GM23338 (cell line): ENCODE results near the gene CEP70. TPM values are rescaled to one million over a fixed set of nuclear protein-coding genes. Genes with fewer than 3 reads are reported as not detected.

Source experiments
- ATAC-seq: fragments of 200-7000 bp; cut with Tn5 transposase; 3 replicates; pipeline ENCODE4 v1.9.1; 2020
- DNase-seq: peaks from one replicate; pipeline ENCODE4 v3.0.0-alpha.2; 2015; ENCODE audit warnings: low spot score
- H2AFZ ChIP-seq: fragments of 200-600 bp; sonication (generic); 2 replicates; pipeline ENCODE4 v1.8.0; 2016; ENCODE audit warnings: antibody characterized with exemption, mild to moderate bottlenecking, moderate library complexity
- H3F3A ChIP-seq: fragments of 200-600 bp; sonication (generic); replicated peaks from 2 replicates; pipeline ENCODE4 v1.8.0; 2017; ENCODE audit warnings: antibody characterized with exemption, mixed run types, low read depth
- H3K27ac ChIP-seq: fragments of 200-600 bp; sonication (generic); 2 replicates; pipeline ENCODE4 v1.6.1; 2016; ENCODE audit warnings: low read depth
- H3K27me3 ChIP-seq: fragments of 200-600 bp; sonication (generic); 2 replicates; pipeline ENCODE4 v1.8.0; 2016; ENCODE audit warnings: mild to moderate bottlenecking, mixed run types, moderate library complexity; ENCODE audit not compliant: insufficient read depth
- H3K36me3 ChIP-seq: fragments of 200-600 bp; sonication (generic); 2 replicates; pipeline ENCODE4 v1.8.0; 2016; ENCODE audit warnings: mild to moderate bottlenecking; ENCODE audit not compliant: insufficient read depth
- H3K4me1 ChIP-seq: fragments of 200-600 bp; sonication (generic); 2 replicates; pipeline ENCODE4 v1.8.0; 2016; ENCODE audit warnings: mild to moderate bottlenecking, moderate library complexity; ENCODE audit not compliant: insufficient read depth
- H3K4me2 ChIP-seq: fragments of 200-600 bp; sonication (generic); 2 replicates; pipeline ENCODE4 v1.7.1; 2017; ENCODE audit warnings: mixed run types
- H3K4me3 ChIP-seq: fragments of 200-600 bp; sonication (generic); 2 replicates; pipeline ENCODE4 v1.6.1; 2016; ENCODE audit warnings: mixed run types
- H3K79me2 ChIP-seq: fragments of 200-600 bp; sonication (generic); replicated peaks from 2 replicates; pipeline ENCODE4 v1.8.0; 2017; ENCODE audit warnings: mild to moderate bottlenecking; ENCODE audit not compliant: insufficient read depth
- H3K9me2 ChIP-seq: fragments of 200-600 bp; sonication (generic); 2 replicates; pipeline ENCODE4 v1.8.0; 2017; ENCODE audit not compliant: insufficient read depth
- H4K20me1 ChIP-seq: fragments of 200-600 bp; sonication (generic); replicated peaks from 2 replicates; pipeline ENCODE4 v1.8.0; 2017; ENCODE audit warnings: mild to moderate bottlenecking; ENCODE audit not compliant: insufficient read depth
- H3K27ac Mint-ChIP-seq: 2 replicates; pipeline ENCODE4 v1.8.0; 2020; ENCODE audit warnings: inconsistent platforms, mild to moderate bottlenecking, moderate library complexity, mixed read lengths
- H3K27me3 Mint-ChIP-seq: 3 replicates; pipeline ENCODE4 v1.8.0; 2022; ENCODE audit warnings: low read depth, mild to moderate bottlenecking, moderate library complexity, mixed read lengths, inconsistent platforms; ENCODE audit not compliant: insufficient read depth, poor library complexity
- H3K36me3 Mint-ChIP-seq: 3 replicates; pipeline ENCODE4 v1.8.0; 2021; ENCODE audit warnings: low read depth, mild to moderate bottlenecking, inconsistent platforms, moderate library complexity, mixed read lengths
- H3K4me1 Mint-ChIP-seq: 3 replicates; pipeline ENCODE4 v1.8.0; 2020; ENCODE audit warnings: mild to moderate bottlenecking, inconsistent platforms, mixed read lengths
- H3K4me3 Mint-ChIP-seq: 3 replicates; pipeline ENCODE4 v1.8.0; 2021; ENCODE audit warnings: moderate library complexity, mild to moderate bottlenecking, inconsistent platforms, mixed read lengths
- H3K9me3 Mint-ChIP-seq: 3 replicates; pipeline ENCODE4 v1.8.0; 2020; ENCODE audit warnings: moderate library complexity, mild to moderate bottlenecking, inconsistent platforms, mixed read lengths
- EZH2 ChIP-seq: fragments of 200-600 bp; sonication (generic); IDR thresholded peaks from one replicate; pipeline ENCODE4 v1.8.0; 2017; ENCODE audit warnings: antibody characterized with exemption, mild to moderate bottlenecking, low read depth; ENCODE audit not compliant: unreplicated experiment
- EZH2phosphoT487 ChIP-seq: fragments of 200-600 bp; sonication (generic); IDR thresholded peaks from one replicate; pipeline ENCODE4 v1.8.1; 2018; ENCODE audit warnings: antibody characterized with exemption; ENCODE audit not compliant: unreplicated experiment
- NANOG ChIP-seq: IDR thresholded peaks from 2 replicates; pipeline ENCODE4 v1.6.1; 2016; ENCODE audit warnings: antibody characterized with exemption, borderline replicate concordance
- POLR2AphosphoS5 ChIP-seq: IDR thresholded peaks from 2 replicates; pipeline ENCODE4 v1.6.1; 2016; ENCODE audit warnings: antibody characterized with exemption, low read depth
- STAT1 ChIP-seq: IDR thresholded peaks from one replicate; pipeline ENCODE4 v1.6.1; 2016; ENCODE audit warnings: antibody characterized with exemption; ENCODE audit not compliant: unreplicated experiment
- ZNF114 ChIP-seq: fragments of 250-450 bp; sonication (Bioruptor Pico); IDR thresholded peaks from 2 replicates; pipeline ENCODE4 v1.5.0; 2020; ENCODE audit warnings: mild to moderate bottlenecking, moderate library complexity
- ZNF331 ChIP-seq: fragments of 250-450 bp; sonication (Bioruptor Pico); IDR thresholded peaks from 2 replicates; pipeline ENCODE4 v1.5.0; 2020; ENCODE audit warnings: low read depth, mild to moderate bottlenecking, moderate library complexity
- polyA plus RNA-seq: library from polyadenylated mRNA; unstranded; fragments of >200 nt; fragmentation: Nextera tagmentation; extraction: Ambion mirVana; gene quantifications from 2 replicates; pipeline ENCODE4 v1.2.1, GENCODE V29; 2016
- total RNA-seq: library from RNA; depleted of rRNA; stranded (reverse); fragments of >200 nt; shearing (Covaris generic); gene quantifications from 2 replicates; pipeline ENCODE4 v1.2.3, GENCODE V29; 2014
- TF ChIP-seq, protein P1 (sequence below): IDR thresholded peaks from 2 replicates; pipeline ENCODE4 v1.6.1; 2016; ENCODE audit warnings: antibody characterized with exemption
- TF ChIP-seq, protein P2 (sequence below), 2 experiments: fragments of 200-600 bp in 1 of 2; sonication (generic) in 1 of 2; conservative IDR thresholded peaks; 2 replicates each; pipeline versions ENCODE4 v1.5.1 to v1.6.1; 2016 to 2017; ENCODE audit warnings: antibody characterized with exemption in 2 of 2, low read depth in 2 of 2, mild to moderate bottlenecking in 2 of 2, moderate library complexity in 1 of 2
- TF ChIP-seq, protein P3 (sequence below): fragments of 250-450 bp; sonication (Bioruptor Pico); IDR thresholded peaks from 2 replicates; pipeline ENCODE4 v1.5.0; 2020; ENCODE audit warnings: mild to moderate bottlenecking, moderate library complexity

CEP70 gene
- total and polyA plus RNA-seq, 2 experiments from 2014 or later = 28.8 to 31.4 TPM

GRCh38 chr3:138472141-138472825 lies 121.8 kb downstream of the CEP70 start:
- Mint-ChIP-seq H3K4me1 (no peaks in the 10 kb centered on the region), H3K4me3 (no peak overlapping the region), H3K9me3 (no peaks in the 10 kb centered on the region), H3K27me3 (no peaks in the 10 kb centered on the region), H3K36me3 (no peaks in the 10 kb centered on the region; the same call in 2 of the 3 replicates), H3K27ac (no peak overlapping the region)
- Histone ChIP-seq H3K4me3 (no peak overlapping the region), H4K20me1 (no peaks in the 10 kb centered on the region), H3K4me2 (no peak overlapping the region), H3K79me2 (no peaks in the 10 kb centered on the region), H3K36me3 (no peaks in the 10 kb centered on the region), H3F3A (no peaks in the 10 kb centered on the region), H2AFZ (no peak overlapping the region), H3K27me3 (no peaks in the 10 kb centered on the region), H3K9me2 (no peaks in the 10 kb centered on the region), H3K4me1 (no peaks in the 10 kb centered on the region), H3K27ac (no peak overlapping the region)
- DNase-seq (no peak), ATAC-seq (no peak)
- TF ChIP-seq, protein P1, sequence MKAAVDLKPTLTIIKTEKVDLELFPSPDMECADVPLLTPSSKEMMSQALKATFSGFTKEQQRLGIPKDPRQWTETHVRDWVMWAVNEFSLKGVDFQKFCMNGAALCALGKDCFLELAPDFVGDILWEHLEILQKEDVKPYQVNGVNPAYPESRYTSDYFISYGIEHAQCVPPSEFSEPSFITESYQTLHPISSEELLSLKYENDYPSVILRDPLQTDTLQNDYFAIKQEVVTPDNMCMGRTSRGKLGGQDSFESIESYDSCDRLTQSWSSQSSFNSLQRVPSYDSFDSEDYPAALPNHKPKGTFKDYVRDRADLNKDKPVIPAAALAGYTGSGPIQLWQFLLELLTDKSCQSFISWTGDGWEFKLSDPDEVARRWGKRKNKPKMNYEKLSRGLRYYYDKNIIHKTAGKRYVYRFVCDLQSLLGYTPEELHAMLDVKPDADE = no peak
- TF ChIP-seq POLR2AphosphoS5 (no peak), EZH2phosphoT487 (no peak), NANOG (no peak), ZNF331 (CRISPR knock-in tag) (no peak), STAT1 (no peak), ZNF114 (CRISPR knock-in tag) (no peak)
- TF ChIP-seq, protein P2, sequence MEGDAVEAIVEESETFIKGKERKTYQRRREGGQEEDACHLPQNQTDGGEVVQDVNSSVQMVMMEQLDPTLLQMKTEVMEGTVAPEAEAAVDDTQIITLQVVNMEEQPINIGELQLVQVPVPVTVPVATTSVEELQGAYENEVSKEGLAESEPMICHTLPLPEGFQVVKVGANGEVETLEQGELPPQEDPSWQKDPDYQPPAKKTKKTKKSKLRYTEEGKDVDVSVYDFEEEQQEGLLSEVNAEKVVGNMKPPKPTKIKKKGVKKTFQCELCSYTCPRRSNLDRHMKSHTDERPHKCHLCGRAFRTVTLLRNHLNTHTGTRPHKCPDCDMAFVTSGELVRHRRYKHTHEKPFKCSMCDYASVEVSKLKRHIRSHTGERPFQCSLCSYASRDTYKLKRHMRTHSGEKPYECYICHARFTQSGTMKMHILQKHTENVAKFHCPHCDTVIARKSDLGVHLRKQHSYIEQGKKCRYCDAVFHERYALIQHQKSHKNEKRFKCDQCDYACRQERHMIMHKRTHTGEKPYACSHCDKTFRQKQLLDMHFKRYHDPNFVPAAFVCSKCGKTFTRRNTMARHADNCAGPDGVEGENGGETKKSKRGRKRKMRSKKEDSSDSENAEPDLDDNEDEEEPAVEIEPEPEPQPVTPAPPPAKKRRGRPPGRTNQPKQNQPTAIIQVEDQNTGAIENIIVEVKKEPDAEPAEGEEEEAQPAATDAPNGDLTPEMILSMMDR (conservative IDR thresholded peaks at IDR 0.05; ENCODE audit: low read depth in 2 of 2) = no peak

GRCh38 chr3:138471481-138471880 lies 122.6 kb downstream of the CEP70 start:
- no peak overlapping the region for H3K27ac ChIP-seq
- no peaks in the 10 kb centered on the region for H3K27me3 ChIP-seq
- H3K36me3 ChIP-seq = no peaks in the 10 kb centered on the region
- no peak overlapping the region for H3K4me2 ChIP-seq
- Mint-ChIP-seq H3K36me3 (no peaks in the 10 kb centered on the region; the same call in 2 of the 3 replicates), H3K9me3 (no peaks in the 10 kb centered on the region), H3K4me1 (peaks cover 5% of the 10 kb centered on the region; the same call in 2 of the 3 replicates), H3K4me3 (no peak overlapping the region), H3K27ac (no peak overlapping the region), H3K27me3 (no peaks in the 10 kb centered on the region)
- no peaks in the 10 kb centered on the region for H3F3A ChIP-seq
- ATAC-seq = no peak
- no peaks in the 10 kb centered on the region for H3K9me2 ChIP-seq
- H2AFZ ChIP-seq = no peak overlapping the region
- H3K4me1 ChIP-seq = no peaks in the 10 kb centered on the region
- no peak overlapping the region for H3K4me3 ChIP-seq
- H4K20me1 ChIP-seq = 0 out of 2 replicates have a peak, but pooled peaks cover 3% of the 10 kb centered on the region
- H3K79me2 ChIP-seq = no peaks in the 10 kb centered on the region
- DNase-seq = no peak
- TF ChIP-seq STAT1 (no peak), EZH2phosphoT487 (no peak), EZH2 (no peak), ZNF114 (CRISPR knock-in tag) (no peak)
- TF ChIP-seq, protein P2 (conservative IDR thresholded peaks at IDR 0.05; ENCODE audit: low read depth in 2 of 2) = no peak
- TF ChIP-seq, protein P3, sequence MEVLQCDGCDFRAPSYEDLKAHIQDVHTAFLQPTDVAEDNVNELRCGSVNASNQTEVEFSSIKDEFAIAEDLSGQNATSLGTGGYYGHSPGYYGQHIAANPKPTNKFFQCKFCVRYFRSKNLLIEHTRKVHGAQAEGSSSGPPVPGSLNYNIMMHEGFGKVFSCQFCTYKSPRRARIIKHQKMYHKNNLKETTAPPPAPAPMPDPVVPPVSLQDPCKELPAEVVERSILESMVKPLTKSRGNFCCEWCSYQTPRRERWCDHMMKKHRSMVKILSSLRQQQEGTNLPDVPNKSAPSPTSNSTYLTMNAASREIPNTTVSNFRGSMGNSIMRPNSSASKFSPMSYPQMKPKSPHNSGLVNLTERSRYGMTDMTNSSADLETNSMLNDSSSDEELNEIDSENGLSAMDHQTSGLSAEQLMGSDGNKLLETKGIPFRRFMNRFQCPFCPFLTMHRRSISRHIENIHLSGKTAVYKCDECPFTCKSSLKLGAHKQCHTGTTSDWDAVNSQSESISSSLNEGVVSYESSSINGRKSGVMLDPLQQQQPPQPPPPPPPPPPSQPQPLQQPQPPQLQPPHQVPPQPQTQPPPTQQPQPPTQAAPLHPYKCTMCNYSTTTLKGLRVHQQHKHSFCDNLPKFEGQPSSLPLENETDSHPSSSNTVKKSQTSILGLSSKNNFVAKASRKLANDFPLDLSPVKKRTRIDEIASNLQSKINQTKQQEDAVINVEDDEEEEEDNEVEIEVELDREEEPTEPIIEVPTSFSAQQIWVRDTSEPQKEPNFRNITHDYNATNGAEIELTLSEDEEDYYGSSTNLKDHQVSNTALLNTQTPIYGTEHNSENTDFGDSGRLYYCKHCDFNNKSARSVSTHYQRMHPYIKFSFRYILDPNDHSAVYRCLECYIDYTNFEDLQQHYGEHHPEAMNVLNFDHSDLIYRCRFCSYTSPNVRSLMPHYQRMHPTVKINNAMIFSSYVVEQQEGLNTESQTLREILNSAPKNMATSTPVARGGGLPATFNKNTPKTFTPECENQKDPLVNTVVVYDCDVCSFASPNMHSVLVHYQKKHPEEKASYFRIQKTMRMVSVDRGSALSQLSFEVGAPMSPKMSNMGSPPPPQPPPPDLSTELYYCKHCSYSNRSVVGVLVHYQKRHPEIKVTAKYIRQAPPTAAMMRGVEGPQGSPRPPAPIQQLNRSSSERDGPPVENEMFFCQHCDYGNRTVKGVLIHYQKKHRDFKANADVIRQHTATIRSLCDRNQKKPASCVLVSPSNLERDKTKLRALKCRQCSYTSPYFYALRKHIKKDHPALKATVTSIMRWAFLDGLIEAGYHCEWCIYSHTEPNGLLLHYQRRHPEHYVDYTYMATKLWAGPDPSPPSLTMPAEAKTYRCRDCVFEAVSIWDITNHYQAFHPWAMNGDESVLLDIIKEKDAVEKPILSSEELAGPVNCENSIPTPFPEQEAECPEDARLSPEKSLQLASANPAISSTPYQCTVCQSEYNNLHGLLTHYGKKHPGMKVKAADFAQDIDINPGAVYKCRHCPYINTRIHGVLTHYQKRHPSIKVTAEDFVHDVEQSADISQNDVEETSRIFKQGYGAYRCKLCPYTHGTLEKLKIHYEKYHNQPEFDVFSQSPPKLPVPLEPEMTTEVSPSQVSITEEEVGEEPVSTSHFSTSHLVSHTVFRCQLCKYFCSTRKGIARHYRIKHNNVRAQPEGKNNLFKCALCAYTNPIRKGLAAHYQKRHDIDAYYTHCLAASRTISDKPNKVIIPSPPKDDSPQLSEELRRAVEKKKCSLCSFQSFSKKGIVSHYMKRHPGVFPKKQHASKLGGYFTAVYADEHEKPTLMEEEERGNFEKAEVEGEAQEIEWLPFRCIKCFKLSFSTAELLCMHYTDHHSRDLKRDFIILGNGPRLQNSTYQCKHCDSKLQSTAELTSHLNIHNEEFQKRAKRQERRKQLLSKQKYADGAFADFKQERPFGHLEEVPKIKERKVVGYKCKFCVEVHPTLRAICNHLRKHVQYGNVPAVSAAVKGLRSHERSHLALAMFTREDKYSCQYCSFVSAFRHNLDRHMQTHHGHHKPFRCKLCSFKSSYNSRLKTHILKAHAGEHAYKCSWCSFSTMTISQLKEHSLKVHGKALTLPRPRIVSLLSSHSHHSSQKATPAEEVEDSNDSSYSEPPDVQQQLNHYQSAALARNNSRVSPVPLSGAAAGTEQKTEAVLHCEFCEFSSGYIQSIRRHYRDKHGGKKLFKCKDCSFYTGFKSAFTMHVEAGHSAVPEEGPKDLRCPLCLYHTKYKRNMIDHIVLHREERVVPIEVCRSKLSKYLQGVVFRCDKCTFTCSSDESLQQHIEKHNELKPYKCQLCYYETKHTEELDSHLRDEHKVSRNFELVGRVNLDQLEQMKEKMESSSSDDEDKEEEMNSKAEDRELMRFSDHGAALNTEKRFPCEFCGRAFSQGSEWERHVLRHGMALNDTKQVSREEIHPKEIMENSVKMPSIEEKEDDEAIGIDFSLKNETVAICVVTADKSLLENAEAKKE (CRISPR knock-in tag) = no peak
